Astrocyte (in vitro differentiated cells and primary cell): ENCODE measurements around the gene SLC35D3. TPM values are rescaled to one million over a fixed set of nuclear protein-coding genes. Genes with fewer than 3 reads are reported as not detected.

ENCODE experiments used
- DNase-seq: peaks from one replicate; pipeline ENCODE4 v3.0.0-alpha.2; 2010; ENCODE audit warnings: low read depth
- FAIRE-seq: peaks from 2 replicates; lab custom pipeline; 2011; peaks lifted over from hg19 to GRCh38; lab: Jason Lieb, UNC
- H2AFZ ChIP-seq: 2 replicates; pipeline ENCODE4 v1.6.0; 2012; ENCODE audit warnings: low read depth, low read length, inconsistent platforms
- H3K27ac ChIP-seq: 2 replicates; pipeline ENCODE4 v1.5.1; 2011; ENCODE audit warnings: low read depth, low read length, inconsistent platforms
- H3K27me3 ChIP-seq: 2 replicates; pipeline ENCODE4 v1.6.0; 2011; ENCODE audit warnings: low read length, inconsistent platforms; ENCODE audit not compliant: insufficient read depth
- H3K36me3 ChIP-seq: 2 replicates; pipeline ENCODE4 v1.5.1; 2011; ENCODE audit warnings: low read length, inconsistent platforms; ENCODE audit not compliant: insufficient read depth
- H3K4me1 ChIP-seq: 2 replicates; pipeline ENCODE4 v1.5.1; 2011; ENCODE audit warnings: low read length, inconsistent platforms; ENCODE audit not compliant: insufficient read depth
- H3K4me2 ChIP-seq: 2 replicates; pipeline ENCODE4 v1.6.0; 2012; ENCODE audit warnings: low read length, inconsistent platforms
- H3K4me3 ChIP-seq: 2 replicates; pipeline ENCODE4 v1.5.1; 2011; ENCODE audit warnings: low read depth, mild to moderate bottlenecking, low read length, inconsistent platforms; ENCODE audit not compliant: insufficient read depth
- H3K79me2 ChIP-seq: 2 replicates; pipeline ENCODE4 v1.6.0; 2012; ENCODE audit warnings: mild to moderate bottlenecking, low read length, inconsistent platforms; ENCODE audit not compliant: insufficient read depth
- H3K9ac ChIP-seq: 2 replicates; pipeline ENCODE4 v1.6.0; 2012; ENCODE audit warnings: mild to moderate bottlenecking, low read length, inconsistent platforms
- H3K9me3 ChIP-seq: 2 replicates; pipeline ENCODE4 v1.5.1; 2012; ENCODE audit warnings: low read depth, mild to moderate bottlenecking, low read length, inconsistent platforms; ENCODE audit not compliant: insufficient read depth
- H4K20me1 ChIP-seq: 2 replicates; pipeline ENCODE4 v1.6.0; 2012; ENCODE audit warnings: low read length, inconsistent platforms; ENCODE audit not compliant: insufficient read depth
- H3K27ac Mint-ChIP-seq: one replicate; pipeline ENCODE4 v1.8.0; 2021; ENCODE audit warnings: mild to moderate bottlenecking, mixed read lengths; ENCODE audit not compliant: unreplicated experiment
- H3K27me3 Mint-ChIP-seq: one replicate; pipeline ENCODE4 v1.8.0; 2021; ENCODE audit warnings: low read depth, mixed read lengths; ENCODE audit not compliant: unreplicated experiment
- H3K36me3 Mint-ChIP-seq: one replicate; pipeline ENCODE4 v1.8.0; 2021; ENCODE audit warnings: low read depth, mixed read lengths; ENCODE audit not compliant: unreplicated experiment
- H3K4me1 Mint-ChIP-seq: one replicate; pipeline ENCODE4 v1.8.0; 2021; ENCODE audit warnings: low read depth, mixed read lengths; ENCODE audit not compliant: unreplicated experiment
- H3K4me3 Mint-ChIP-seq: one replicate; pipeline ENCODE4 v1.8.0; 2021; ENCODE audit warnings: mild to moderate bottlenecking, moderate library complexity, mixed read lengths; ENCODE audit not compliant: unreplicated experiment
- H3K9me3 Mint-ChIP-seq: one replicate; pipeline ENCODE4 v1.8.0; 2021; ENCODE audit warnings: mild to moderate bottlenecking, mixed read lengths; ENCODE audit not compliant: unreplicated experiment
- EZH2 ChIP-seq: IDR thresholded peaks from 2 replicates; pipeline ENCODE4 v1.6.1; 2012; ENCODE audit warnings: mild to moderate bottlenecking, low read length, inconsistent platforms; ENCODE audit not compliant: insufficient read depth
- total RNA-seq: library from RNA; stranded (reverse); gene quantifications from 2 replicates; pipeline ENCODE4 v1.2.1, GENCODE V29; 2021
- TF ChIP-seq, protein P1 (sequence below): IDR thresholded peaks from 2 replicates; pipeline ENCODE4 v1.5.1; 2011; ENCODE audit warnings: low read depth, mild to moderate bottlenecking, inconsistent platforms, low read length, moderate library complexity; ENCODE audit not compliant: insufficient read depth

The SLC35D3 gene
- total RNA-seq, 1 donor from 2014 or later: not detected

DNA sequence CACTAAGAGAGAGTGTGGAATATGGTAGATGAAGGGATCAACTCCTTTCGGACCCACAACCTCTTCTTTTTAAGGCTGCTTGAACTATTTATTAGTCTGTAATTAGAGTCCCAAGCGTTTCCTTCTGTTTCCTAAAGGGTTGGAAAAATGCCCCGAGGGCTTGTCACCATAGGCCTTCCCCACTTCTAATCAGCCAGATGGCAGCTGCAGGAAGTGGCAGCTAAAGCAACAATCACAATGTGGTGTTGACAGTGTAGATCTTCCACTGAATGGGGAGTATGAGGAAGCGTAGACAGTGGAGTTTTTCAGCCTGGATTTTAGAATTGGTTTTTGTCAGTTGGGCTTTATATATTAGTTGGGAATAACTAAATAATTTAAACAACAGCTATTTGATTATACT is 40.6 kb downstream of the SLC35D3 start:
- TF ChIP-seq, protein P1, sequence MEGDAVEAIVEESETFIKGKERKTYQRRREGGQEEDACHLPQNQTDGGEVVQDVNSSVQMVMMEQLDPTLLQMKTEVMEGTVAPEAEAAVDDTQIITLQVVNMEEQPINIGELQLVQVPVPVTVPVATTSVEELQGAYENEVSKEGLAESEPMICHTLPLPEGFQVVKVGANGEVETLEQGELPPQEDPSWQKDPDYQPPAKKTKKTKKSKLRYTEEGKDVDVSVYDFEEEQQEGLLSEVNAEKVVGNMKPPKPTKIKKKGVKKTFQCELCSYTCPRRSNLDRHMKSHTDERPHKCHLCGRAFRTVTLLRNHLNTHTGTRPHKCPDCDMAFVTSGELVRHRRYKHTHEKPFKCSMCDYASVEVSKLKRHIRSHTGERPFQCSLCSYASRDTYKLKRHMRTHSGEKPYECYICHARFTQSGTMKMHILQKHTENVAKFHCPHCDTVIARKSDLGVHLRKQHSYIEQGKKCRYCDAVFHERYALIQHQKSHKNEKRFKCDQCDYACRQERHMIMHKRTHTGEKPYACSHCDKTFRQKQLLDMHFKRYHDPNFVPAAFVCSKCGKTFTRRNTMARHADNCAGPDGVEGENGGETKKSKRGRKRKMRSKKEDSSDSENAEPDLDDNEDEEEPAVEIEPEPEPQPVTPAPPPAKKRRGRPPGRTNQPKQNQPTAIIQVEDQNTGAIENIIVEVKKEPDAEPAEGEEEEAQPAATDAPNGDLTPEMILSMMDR: no peak
- TF ChIP-seq EZH2: no peak
- Mint-ChIP-seq H3K4me1 (peaks cover 3% of the 10 kb centered on the region), H3K27ac (no peak overlapping the region), H3K36me3 (no peaks in the 10 kb centered on the region), H3K27me3 (peaks cover 7% of the 10 kb centered on the region), H3K4me3 (no peak overlapping the region), H3K9me3 (no peaks in the 10 kb centered on the region)
- Histone ChIP-seq H3K27ac (no peak overlapping the region), H3K9ac (no peak overlapping the region), H2AFZ (no peak overlapping the region), H3K36me3 (no peaks in the 10 kb centered on the region), H3K27me3 (peaks cover 4% of the 10 kb centered on the region), H4K20me1 (no peaks in the 10 kb centered on the region), H3K4me2 (no peak overlapping the region), H3K9me3 (no peaks in the 10 kb centered on the region), H3K79me2 (no peaks in the 10 kb centered on the region), H3K4me1 (no peaks in the 10 kb centered on the region), H3K4me3 (no peak overlapping the region)
- no peak for DNase-seq
- FAIRE-seq: no peak

DNA sequence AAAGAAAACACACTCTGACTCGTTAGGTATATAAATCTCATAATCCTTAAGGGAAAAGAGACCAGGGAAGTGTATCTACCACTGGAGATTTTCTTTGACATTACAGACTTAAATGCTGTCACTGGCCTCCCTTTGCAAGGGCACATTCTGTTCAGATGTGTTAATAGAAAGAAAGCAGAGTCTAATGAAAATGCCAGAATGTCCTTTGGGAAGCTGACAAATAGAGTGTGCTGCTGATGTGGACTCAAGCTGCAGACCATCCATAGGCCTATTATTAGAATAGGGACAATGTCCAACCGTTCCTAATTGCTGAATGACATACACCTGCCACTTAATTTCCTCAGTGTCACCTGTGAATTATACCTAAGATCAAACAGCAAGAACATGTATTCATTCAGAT is 41.2 kb downstream of the SLC35D3 start:
- DNase-seq (no peak), FAIRE-seq (no peak)
- Histone ChIP-seq H3K4me3 (no peak overlapping the region), H3K36me3 (no peaks in the 10 kb centered on the region), H3K27me3 (peaks cover 4% of the 10 kb centered on the region), H4K20me1 (no peaks in the 10 kb centered on the region), H3K4me2 (no peak overlapping the region), H3K4me1 (no peaks in the 10 kb centered on the region), H2AFZ (no peak overlapping the region), H3K79me2 (no peaks in the 10 kb centered on the region), H3K27ac (no peak overlapping the region), H3K9me3 (no peaks in the 10 kb centered on the region), H3K9ac (no peak overlapping the region)
- Mint-ChIP-seq H3K9me3 (no peaks in the 10 kb centered on the region), H3K4me3 (no peak overlapping the region), H3K4me1 (peaks cover 3% of the 10 kb centered on the region), H3K36me3 (no peaks in the 10 kb centered on the region), H3K27ac (no peak overlapping the region), H3K27me3 (peaks cover 7% of the 10 kb centered on the region)
- TF ChIP-seq EZH2: no peak
- TF ChIP-seq, protein P1: no peak

DNA sequence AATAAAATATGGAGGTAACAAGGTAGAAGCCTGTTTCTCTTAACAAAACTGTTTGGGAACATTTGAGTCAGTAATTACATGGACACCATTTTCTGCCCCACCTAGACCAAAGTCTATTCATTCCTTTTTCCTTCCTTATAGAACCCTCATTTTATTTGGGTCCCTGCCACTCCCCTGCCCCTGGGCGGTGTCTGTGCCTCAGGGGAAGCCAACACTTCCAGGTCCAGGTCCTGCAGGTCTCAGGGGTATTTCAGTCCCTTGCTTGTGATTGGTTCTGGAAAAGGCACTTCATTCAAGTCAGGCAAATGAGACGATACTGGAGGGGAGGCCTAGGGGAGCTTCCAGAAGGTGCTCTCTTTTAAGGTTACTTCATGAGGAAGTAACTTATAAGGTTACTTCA is 42.3 kb downstream of the SLC35D3 start:
- Mint-ChIP-seq H3K4me1 (peaks cover 3% of the 10 kb centered on the region), H3K27me3 (peaks cover 3% of the 10 kb centered on the region), H3K36me3 (no peaks in the 10 kb centered on the region), H3K9me3 (no peaks in the 10 kb centered on the region), H3K4me3 (no peak overlapping the region), H3K27ac (no peak overlapping the region)
- no peak for FAIRE-seq
- Histone ChIP-seq H3K36me3 (no peaks in the 10 kb centered on the region), H3K27ac (no peak overlapping the region), H3K27me3 (peaks cover 4% of the 10 kb centered on the region), H4K20me1 (no peaks in the 10 kb centered on the region), H3K9ac (no peak overlapping the region), H3K9me3 (no peaks in the 10 kb centered on the region), H3K4me2 (no peak overlapping the region), H3K4me1 (no peaks in the 10 kb centered on the region), H2AFZ (no peak overlapping the region), H3K4me3 (no peak overlapping the region), H3K79me2 (no peaks in the 10 kb centered on the region)
- no peak for DNase-seq
- TF ChIP-seq EZH2: no peak
- TF ChIP-seq, protein P1: no peak
